HepG2 (cell line): Measurements from ENCODE around the gene ZNF384. TPM values are rescaled to one million over a fixed set of nuclear protein-coding genes. Genes with fewer than 3 reads are reported as not detected.

Source experiments
- ARID5B ChIP-seq: IDR thresholded peaks from 2 replicates; pipeline ENCODE4 v1.4.0; 2020; ENCODE audit warnings: mild to moderate bottlenecking, missing genetic modification reagents
- ATF5 ChIP-seq: sonication (generic); formaldehyde crosslinking; IDR thresholded peaks from 2 replicates; pipeline ENCODE4 v1.4.0; 2020; ENCODE audit warnings: mild to moderate bottlenecking, low read depth, missing genetic modification reagents
- HNRNPL ChIP-seq: fragments of 200-400 bp; formaldehyde crosslinking; IDR thresholded peaks from 2 replicates; pipeline ENCODE4 v1.6.1; 2017; ENCODE audit warnings: mild to moderate bottlenecking, low read depth, low read length
- NKX3-1 ChIP-seq: sonication (generic); formaldehyde crosslinking; IDR thresholded peaks from 2 replicates; pipeline ENCODE4 v1.5.0; 2020; ENCODE audit warnings: missing genetic modification reagents
- PBX3 ChIP-seq: sonication (generic); formaldehyde crosslinking; IDR thresholded peaks from 2 replicates; pipeline ENCODE4 v1.8.1; 2023; ENCODE audit warnings: missing genetic modification reagents, inconsistent platforms, borderline replicate concordance
- ZNF510 ChIP-seq: sonication (generic); formaldehyde crosslinking; IDR thresholded peaks from 2 replicates; pipeline ENCODE4 v1.4.0; 2020; ENCODE audit warnings: low read depth, mild to moderate bottlenecking, missing genetic modification reagents
- ZNF556 ChIP-seq: sonication (generic); formaldehyde crosslinking; IDR thresholded peaks from 2 replicates; pipeline ENCODE4 v1.4.0; 2020; ENCODE audit warnings: mild to moderate bottlenecking, missing genetic modification reagents, borderline replicate concordance
- ZNF687 ChIP-seq: sonication (generic); formaldehyde crosslinking; IDR thresholded peaks from 2 replicates; pipeline ENCODE4 v1.5.1; 2020; ENCODE audit warnings: mild to moderate bottlenecking, missing genetic modification reagents, moderate library complexity
- polyA plus RNA-seq, 8 experiments: library from polyadenylated mRNA; depleted of rRNA in 3 of 8; stranded (reverse) in 7 of 8; unstranded in 1 of 8; fragments of >200 nt; fragmentation: Illumina TruSeq in 4 of 8; extraction: Trizol in 4 of 8; gene quantifications; 2 replicates each; pipeline versions ENCODE4 v1.2.1 to v1.2.3, GENCODE V29; 2011 to 2016; ENCODE audit warnings: low read depth in 4 of 8, missing spikeins in 1 of 8, mixed read lengths in 1 of 8; ENCODE audit not compliant: insufficient read depth in 1 of 8
- total RNA-seq, 5 experiments: library from RNA; depleted of rRNA; stranded (reverse); fragments of >200 nt; fragmentation: Illumina TruSeq; extraction: Trizol; gene quantifications; 2 replicates each; pipeline ENCODE4 v1.2.3, GENCODE V29; 2016; ENCODE audit warnings: low read depth in 1 of 5
- TF ChIP-seq, protein P1 (sequence below): sonication (generic); formaldehyde crosslinking; IDR thresholded peaks from 2 replicates; pipeline ENCODE4 v1.5.0; 2020; ENCODE audit warnings: mild to moderate bottlenecking, missing genetic modification reagents, moderate library complexity
- TF ChIP-seq, protein P2 (sequence below): sonication (generic); formaldehyde crosslinking; conservative IDR thresholded peaks from 2 replicates; pipeline ENCODE4 v1.4.0; 2020; ENCODE audit warnings: missing genetic modification reagents
- TF ChIP-seq, protein P3 (sequence below): sonication (generic); formaldehyde crosslinking; IDR thresholded peaks from 2 replicates; pipeline ENCODE4 v1.5.0; 2020; ENCODE audit warnings: missing genetic modification reagents

The ZNF384 gene
- total and polyA plus RNA-seq, 2 of the 13 experiments (the other 11 are each of a cell fraction or from before 2014, with no cell fraction given) = 23.6 to 55.3 TPM

- TF ChIP-seq ARID5B (CRISPR knock-in tag) = no peak
- 0 out of 2 replicates have a peak, but pooled peaks have one; percentile 2 for TF ChIP-seq ATF5
- TF ChIP-seq, protein P1, sequence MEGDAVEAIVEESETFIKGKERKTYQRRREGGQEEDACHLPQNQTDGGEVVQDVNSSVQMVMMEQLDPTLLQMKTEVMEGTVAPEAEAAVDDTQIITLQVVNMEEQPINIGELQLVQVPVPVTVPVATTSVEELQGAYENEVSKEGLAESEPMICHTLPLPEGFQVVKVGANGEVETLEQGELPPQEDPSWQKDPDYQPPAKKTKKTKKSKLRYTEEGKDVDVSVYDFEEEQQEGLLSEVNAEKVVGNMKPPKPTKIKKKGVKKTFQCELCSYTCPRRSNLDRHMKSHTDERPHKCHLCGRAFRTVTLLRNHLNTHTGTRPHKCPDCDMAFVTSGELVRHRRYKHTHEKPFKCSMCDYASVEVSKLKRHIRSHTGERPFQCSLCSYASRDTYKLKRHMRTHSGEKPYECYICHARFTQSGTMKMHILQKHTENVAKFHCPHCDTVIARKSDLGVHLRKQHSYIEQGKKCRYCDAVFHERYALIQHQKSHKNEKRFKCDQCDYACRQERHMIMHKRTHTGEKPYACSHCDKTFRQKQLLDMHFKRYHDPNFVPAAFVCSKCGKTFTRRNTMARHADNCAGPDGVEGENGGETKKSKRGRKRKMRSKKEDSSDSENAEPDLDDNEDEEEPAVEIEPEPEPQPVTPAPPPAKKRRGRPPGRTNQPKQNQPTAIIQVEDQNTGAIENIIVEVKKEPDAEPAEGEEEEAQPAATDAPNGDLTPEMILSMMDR (CRISPR knock-in tag) = 0 out of 2 replicates have a peak, but pooled peaks have one; percentile 3
- TF ChIP-seq PBX3 (CRISPR knock-in tag) = 0 out of 2 replicates have a peak, but pooled peaks have one; percentile 15
- peak; percentile 81 for TF ChIP-seq ZNF687
- TF ChIP-seq ZNF556 = no peak
- 0 out of 2 replicates have a peak, but pooled peaks have one; percentile 3 for TF ChIP-seq ZNF510 (CRISPR knock-in tag)
- TF ChIP-seq, protein P2, sequence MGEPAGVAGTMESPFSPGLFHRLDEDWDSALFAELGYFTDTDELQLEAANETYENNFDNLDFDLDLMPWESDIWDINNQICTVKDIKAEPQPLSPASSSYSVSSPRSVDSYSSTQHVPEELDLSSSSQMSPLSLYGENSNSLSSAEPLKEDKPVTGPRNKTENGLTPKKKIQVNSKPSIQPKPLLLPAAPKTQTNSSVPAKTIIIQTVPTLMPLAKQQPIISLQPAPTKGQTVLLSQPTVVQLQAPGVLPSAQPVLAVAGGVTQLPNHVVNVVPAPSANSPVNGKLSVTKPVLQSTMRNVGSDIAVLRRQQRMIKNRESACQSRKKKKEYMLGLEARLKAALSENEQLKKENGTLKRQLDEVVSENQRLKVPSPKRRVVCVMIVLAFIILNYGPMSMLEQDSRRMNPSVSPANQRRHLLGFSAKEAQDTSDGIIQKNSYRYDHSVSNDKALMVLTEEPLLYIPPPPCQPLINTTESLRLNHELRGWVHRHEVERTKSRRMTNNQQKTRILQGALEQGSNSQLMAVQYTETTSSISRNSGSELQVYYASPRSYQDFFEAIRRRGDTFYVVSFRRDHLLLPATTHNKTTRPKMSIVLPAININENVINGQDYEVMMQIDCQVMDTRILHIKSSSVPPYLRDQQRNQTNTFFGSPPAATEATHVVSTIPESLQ (CRISPR knock-in tag) = no peak
- TF ChIP-seq HNRNPL = no peak
- TF ChIP-seq, protein P3, sequence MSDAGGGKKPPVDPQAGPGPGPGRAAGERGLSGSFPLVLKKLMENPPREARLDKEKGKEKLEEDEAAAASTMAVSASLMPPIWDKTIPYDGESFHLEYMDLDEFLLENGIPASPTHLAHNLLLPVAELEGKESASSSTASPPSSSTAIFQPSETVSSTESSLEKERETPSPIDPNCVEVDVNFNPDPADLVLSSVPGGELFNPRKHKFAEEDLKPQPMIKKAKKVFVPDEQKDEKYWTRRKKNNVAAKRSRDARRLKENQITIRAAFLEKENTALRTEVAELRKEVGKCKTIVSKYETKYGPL = no peak
- TF ChIP-seq NKX3-1 (CRISPR knock-in tag) = peak; percentile 19; the same call in 1 of the 2 replicates
Observed at GRCh38 chr12:6724409-6724797, 35.2 kb upstream of the ZNF384 start (continued).
